Neural cell (in vitro differentiated cells): ENCODE data around the gene PTPRG.

Source experiments
- CTCF ChIP-seq: fragments of 450-650 bp; IDR thresholded peaks from 2 replicates; pipeline ENCODE4 v1.5.1; 2014; ENCODE audit warnings: antibody characterized with exemption, mild to moderate bottlenecking, moderate library complexity; ENCODE audit not compliant: poor library complexity, severe bottlenecking
- EZH2 ChIP-seq: fragments of 200-600, 300-800 bp; shearing (Covaris generic), sonication (generic); IDR thresholded peaks from 2 replicates; pipeline ENCODE4 v1.6.1; 2014; ENCODE audit warnings: antibody characterized with exemption, low read length, borderline replicate concordance, mild to moderate bottlenecking; ENCODE audit not compliant: insufficient read depth, poor library complexity, severe bottlenecking
- MXI1 ChIP-seq: fragments of 450-650 bp; conservative IDR thresholded peaks from 2 replicates; pipeline ENCODE4 v1.6.1; 2014; ENCODE audit warnings: antibody characterized with exemption, mild to moderate bottlenecking; ENCODE audit not compliant: poor library complexity, severe bottlenecking
- POLR2AphosphoS5 ChIP-seq: IDR thresholded peaks from 2 replicates; pipeline ENCODE4 v1.6.1; 2012
- TAF1 ChIP-seq: IDR thresholded peaks from 2 replicates; pipeline ENCODE4 v1.6.1; 2012; ENCODE audit warnings: low read depth
- TF ChIP-seq, protein P1 (sequence below): IDR thresholded peaks from 2 replicates; pipeline ENCODE4 v1.6.1; 2012; ENCODE audit warnings: borderline replicate concordance

GRCh38 chr3:61937477-61937876 is 376.1 kb downstream of the PTPRG start:
- TF ChIP-seq CTCF: no peak
- TF ChIP-seq, protein P1, sequence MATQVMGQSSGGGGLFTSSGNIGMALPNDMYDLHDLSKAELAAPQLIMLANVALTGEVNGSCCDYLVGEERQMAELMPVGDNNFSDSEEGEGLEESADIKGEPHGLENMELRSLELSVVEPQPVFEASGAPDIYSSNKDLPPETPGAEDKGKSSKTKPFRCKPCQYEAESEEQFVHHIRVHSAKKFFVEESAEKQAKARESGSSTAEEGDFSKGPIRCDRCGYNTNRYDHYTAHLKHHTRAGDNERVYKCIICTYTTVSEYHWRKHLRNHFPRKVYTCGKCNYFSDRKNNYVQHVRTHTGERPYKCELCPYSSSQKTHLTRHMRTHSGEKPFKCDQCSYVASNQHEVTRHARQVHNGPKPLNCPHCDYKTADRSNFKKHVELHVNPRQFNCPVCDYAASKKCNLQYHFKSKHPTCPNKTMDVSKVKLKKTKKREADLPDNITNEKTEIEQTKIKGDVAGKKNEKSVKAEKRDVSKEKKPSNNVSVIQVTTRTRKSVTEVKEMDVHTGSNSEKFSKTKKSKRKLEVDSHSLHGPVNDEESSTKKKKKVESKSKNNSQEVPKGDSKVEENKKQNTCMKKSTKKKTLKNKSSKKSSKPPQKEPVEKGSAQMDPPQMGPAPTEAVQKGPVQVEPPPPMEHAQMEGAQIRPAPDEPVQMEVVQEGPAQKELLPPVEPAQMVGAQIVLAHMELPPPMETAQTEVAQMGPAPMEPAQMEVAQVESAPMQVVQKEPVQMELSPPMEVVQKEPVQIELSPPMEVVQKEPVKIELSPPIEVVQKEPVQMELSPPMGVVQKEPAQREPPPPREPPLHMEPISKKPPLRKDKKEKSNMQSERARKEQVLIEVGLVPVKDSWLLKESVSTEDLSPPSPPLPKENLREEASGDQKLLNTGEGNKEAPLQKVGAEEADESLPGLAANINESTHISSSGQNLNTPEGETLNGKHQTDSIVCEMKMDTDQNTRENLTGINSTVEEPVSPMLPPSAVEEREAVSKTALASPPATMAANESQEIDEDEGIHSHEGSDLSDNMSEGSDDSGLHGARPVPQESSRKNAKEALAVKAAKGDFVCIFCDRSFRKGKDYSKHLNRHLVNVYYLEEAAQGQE: no peak
- TF ChIP-seq MXI1: no peak
- no peak for TF ChIP-seq POLR2AphosphoS5
- no peak for TF ChIP-seq TAF1
- no peak for TF ChIP-seq EZH2
